ENCODE results near the gene AADACL3. TPM values are rescaled to one million over a fixed set of nuclear protein-coding genes. Genes with fewer than 3 reads are reported as not detected.

Gene AADACL3
- total RNA-seq, 1 donor from 2014 or later, result not detected

- H3K36me3 ChIP-seq (ENCODE audit: control insufficient read depth, insufficient read depth, low read length), result no peaks in the 10 kb centered on the region
- TF ChIP-seq CTCF (IDR thresholded peaks at IDR 0.05; ENCODE audit: insufficient read depth, low read length, poor library complexity, severe bottlenecking), result no peak
- no peak overlapping the region for H3K4me3 ChIP-seq (ENCODE audit: low read depth, low read length)
- H3K27me3 ChIP-seq (ENCODE audit: control insufficient read depth, insufficient read depth, low read length), result no peaks in the 10 kb centered on the region
- no peak for DNase-seq (ENCODE audit: low read depth)
Measured at GRCh38 chr1:12762766-12763165, 46.9 kb downstream of the AADACL3 start.

GRCh38 chr1:12763479-12763878 lies 47.6 kb downstream of the AADACL3 start:
- no peaks in the 10 kb centered on the region for H3K36me3 ChIP-seq (ENCODE audit: control insufficient read depth, insufficient read depth, low read length)
- no peak for DNase-seq (ENCODE audit: low read depth)
- H3K27me3 ChIP-seq (ENCODE audit: control insufficient read depth, insufficient read depth, low read length), result no peaks in the 10 kb centered on the region
- no peak overlapping the region for H3K4me3 ChIP-seq (ENCODE audit: low read depth, low read length)
- TF ChIP-seq CTCF (IDR thresholded peaks at IDR 0.05; ENCODE audit: insufficient read depth, low read length, poor library complexity, severe bottlenecking), result no peak

DNA sequence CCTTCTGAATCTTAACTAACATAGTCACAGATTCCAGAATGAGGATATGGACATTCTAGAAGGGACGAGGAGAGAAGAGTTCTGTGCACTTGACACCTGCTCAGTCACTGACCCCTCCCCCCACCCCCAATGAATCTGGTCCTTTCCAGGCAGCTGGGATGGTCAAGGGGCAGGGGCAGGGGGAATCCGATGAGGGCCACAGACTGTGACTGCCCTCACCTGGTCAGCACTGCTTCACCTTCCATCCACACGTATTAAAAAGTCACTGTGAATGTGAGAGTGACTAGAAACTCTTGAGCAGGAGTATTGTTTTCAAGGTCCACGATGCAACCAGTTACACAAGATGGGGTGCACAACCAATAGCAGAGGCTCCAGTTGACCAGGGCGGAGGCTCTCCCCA lies 48.1 kb downstream of the AADACL3 start:
- H3K36me3 ChIP-seq (ENCODE audit: control insufficient read depth, insufficient read depth, low read length), result no peaks in the 10 kb centered on the region
- no peak for DNase-seq (ENCODE audit: low read depth)
- no peak for TF ChIP-seq CTCF (IDR thresholded peaks at IDR 0.05; ENCODE audit: insufficient read depth, low read length, poor library complexity, severe bottlenecking)
- no peak overlapping the region for H3K4me3 ChIP-seq (ENCODE audit: low read depth, low read length)
- no peaks in the 10 kb centered on the region for H3K27me3 ChIP-seq (ENCODE audit: control insufficient read depth, insufficient read depth, low read length)

- no peak for TF ChIP-seq CTCF (IDR thresholded peaks at IDR 0.05; ENCODE audit: insufficient read depth, low read length, poor library complexity, severe bottlenecking)
- no peaks in the 10 kb centered on the region for H3K27me3 ChIP-seq (ENCODE audit: control insufficient read depth, insufficient read depth, low read length)
- no peak for DNase-seq (ENCODE audit: low read depth)
- H3K4me3 ChIP-seq (ENCODE audit: low read depth, low read length), result no peak overlapping the region
- H3K36me3 ChIP-seq (ENCODE audit: control insufficient read depth, insufficient read depth, low read length), result no peaks in the 10 kb centered on the region
Measured at GRCh38 chr1:12769031-12769430, 53.1 kb downstream of the AADACL3 start.

DNA sequence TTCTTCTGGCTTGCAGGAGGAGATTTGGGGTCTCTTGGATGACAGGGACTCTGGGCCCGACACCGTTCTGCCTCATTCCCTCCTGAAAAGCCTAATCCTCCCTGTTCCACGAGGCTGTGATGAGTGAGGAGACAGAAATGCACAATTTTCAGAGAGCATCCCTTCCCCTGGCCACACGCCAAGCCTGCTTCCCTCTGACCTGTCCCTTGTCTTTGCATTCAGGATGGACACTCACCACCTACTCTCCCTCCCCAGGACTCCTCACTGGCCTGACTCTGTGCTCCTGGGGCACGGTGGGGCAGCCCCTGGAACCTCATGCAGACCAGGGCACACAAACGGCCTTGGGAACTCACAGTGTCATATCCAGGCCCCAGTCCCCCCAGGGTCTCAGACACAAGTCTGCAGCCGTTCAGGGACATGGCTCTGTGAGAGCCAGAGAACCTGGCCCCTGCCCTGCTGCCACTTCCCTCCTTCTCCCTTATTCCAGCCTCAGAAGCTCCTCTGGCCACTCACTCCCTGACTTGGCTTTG lies 54.1 kb downstream of the AADACL3 start:
- DNase-seq (ENCODE audit: low read depth), result no peak
- no peaks in the 10 kb centered on the region for H3K36me3 ChIP-seq (ENCODE audit: control insufficient read depth, insufficient read depth, low read length)
- no peaks in the 10 kb centered on the region for H3K27me3 ChIP-seq (ENCODE audit: control insufficient read depth, insufficient read depth, low read length)
- no peak overlapping the region for H3K4me3 ChIP-seq (ENCODE audit: low read depth, low read length)
- no peak for TF ChIP-seq CTCF (IDR thresholded peaks at IDR 0.05; ENCODE audit: insufficient read depth, low read length, poor library complexity, severe bottlenecking)

DNA sequence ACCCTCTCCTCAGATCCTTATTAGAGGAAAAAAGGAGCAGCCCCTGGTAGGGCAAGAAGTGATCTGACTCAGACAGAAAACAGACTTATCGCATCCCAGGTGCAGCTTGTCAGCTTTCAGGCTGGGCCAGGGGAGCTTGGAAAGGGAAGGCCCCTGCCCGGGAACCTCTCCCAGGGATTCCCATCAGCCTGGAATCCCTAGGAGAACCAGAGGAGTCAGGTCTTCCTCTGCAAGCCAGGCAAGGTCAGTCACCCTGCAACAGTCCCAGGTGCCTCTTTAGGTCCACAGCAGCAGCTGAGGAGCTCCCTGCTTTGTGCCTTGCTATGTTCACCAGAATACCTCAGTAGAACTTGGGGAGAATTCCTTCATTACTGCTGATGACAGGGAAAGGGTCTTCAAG lies 54.7 kb downstream of the AADACL3 start:
- H3K27me3 ChIP-seq (ENCODE audit: control insufficient read depth, insufficient read depth, low read length), result no peaks in the 10 kb centered on the region
- no peaks in the 10 kb centered on the region for H3K36me3 ChIP-seq (ENCODE audit: control insufficient read depth, insufficient read depth, low read length)
- DNase-seq (ENCODE audit: low read depth), result no peak
- TF ChIP-seq CTCF (IDR thresholded peaks at IDR 0.05; ENCODE audit: insufficient read depth, low read length, poor library complexity, severe bottlenecking), result no peak
- H3K4me3 ChIP-seq (ENCODE audit: low read depth, low read length), result no peak overlapping the region

Measured in kidney epithelial cell (primary cell).